Effector memory CD8-positive, alpha-beta T cell (primary cell): Measurements from ENCODE around the gene MAP1LC3B2.

Experiments used
- ATAC-seq: fragments of 150-1000 bp; cut with Tn5 transposase; replicated peaks from 2 replicates; pipeline ENCODE4 v1.10.0; 2021; ENCODE audit warnings: mild to moderate bottlenecking, moderate library complexity
- DNase-seq, 3 experiments: peaks; one replicate each; pipeline ENCODE4 v3.0.0; 2021
- H3K27ac Mint-ChIP-seq, 2 donors: one replicate each; pipeline ENCODE4 v1.8.0; 2022; ENCODE audit warnings: mild to moderate bottlenecking in 2 of 2, mixed read lengths in 2 of 2, moderate library complexity in 2 of 2
- H3K27me3 Mint-ChIP-seq, 2 donors: one replicate each; pipeline ENCODE4 v1.8.0; 2022; ENCODE audit warnings: mixed read lengths in 2 of 2
- H3K36me3 Mint-ChIP-seq: one replicate; pipeline ENCODE4 v1.8.0; 2022; ENCODE audit warnings: mild to moderate bottlenecking, moderate library complexity, mixed read lengths; ENCODE audit not compliant: insufficient read depth
- H3K4me1 Mint-ChIP-seq, 2 donors: one replicate each; pipeline ENCODE4 v1.8.0; 2022; ENCODE audit warnings: low read depth in 2 of 2, mixed read lengths in 2 of 2
- H3K4me3 Mint-ChIP-seq, 2 donors: one replicate each; pipeline ENCODE4 v1.8.0; 2022; ENCODE audit warnings: mild to moderate bottlenecking in 2 of 2, mixed read lengths in 2 of 2, moderate library complexity in 2 of 2
- H3K9me3 Mint-ChIP-seq, 2 donors: one replicate each; pipeline ENCODE4 v1.8.0; 2022; ENCODE audit warnings: mixed read lengths in 2 of 2

The MAP1LC3B2 gene

DNA sequence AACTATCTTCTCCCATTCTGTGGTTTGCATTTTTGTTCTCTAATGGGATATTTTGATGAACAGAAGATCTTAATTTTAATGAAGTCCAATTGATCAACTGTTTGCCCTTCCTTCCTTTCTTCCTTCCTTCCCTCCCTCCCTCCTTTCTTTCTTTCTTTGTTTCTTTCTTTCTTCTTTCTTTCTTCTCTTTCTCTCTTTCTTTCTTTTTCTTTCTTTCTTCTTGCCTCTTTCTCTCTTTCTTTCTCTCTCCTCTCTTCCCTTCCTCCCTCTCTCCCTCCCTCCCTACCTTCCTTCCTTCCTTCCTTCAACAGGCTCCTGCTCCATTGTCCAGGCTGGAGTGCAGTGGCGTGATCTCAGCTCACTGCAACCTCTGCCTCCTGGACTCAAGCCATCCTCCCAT is 18.9 kb downstream of the MAP1LC3B2 start:
- Mint-ChIP-seq H3K27me3 (peaks cover 1 to 17% of the 10 kb centered on the region in 2 donors), H3K9me3 (no peaks in the 10 kb centered on the region), H3K36me3 (no peaks in the 10 kb centered on the region), H3K4me1 (no peaks in the 10 kb centered on the region), H3K27ac (no peak overlapping the region), H3K4me3 (no peak overlapping the region)
- DNase-seq (no peak), ATAC-seq (no peak)

DNA sequence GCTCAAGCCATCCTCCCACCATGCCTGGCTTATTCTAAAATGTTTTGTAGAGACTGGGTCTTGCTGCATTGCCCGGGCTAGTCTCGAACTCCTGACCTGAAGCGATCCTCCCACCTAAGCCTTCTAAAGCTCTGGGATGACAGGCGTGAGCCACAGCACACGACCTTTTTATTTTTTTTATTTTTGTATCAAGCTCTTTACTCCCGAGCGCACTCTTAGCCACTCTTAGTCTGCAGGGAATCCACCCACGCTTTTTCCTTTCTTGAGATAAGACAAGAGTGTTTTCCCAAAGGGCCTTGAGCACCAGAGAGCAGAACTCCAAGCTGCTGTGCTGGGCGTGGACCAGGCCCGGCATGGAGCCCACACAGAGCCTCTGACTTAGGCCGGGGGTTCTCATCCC is 23.4 kb downstream of the MAP1LC3B2 start:
- no peaks in the 10 kb centered on the region for H3K36me3 Mint-ChIP-seq
- H3K4me1 Mint-ChIP-seq = no peaks in the 10 kb centered on the region
- no peak overlapping the region for H3K27ac Mint-ChIP-seq
- DNase-seq (no peak), ATAC-seq (no peak)
- H3K4me3 Mint-ChIP-seq = no peak overlapping the region
- H3K9me3 Mint-ChIP-seq = peaks cover 0 to 2% of the 10 kb centered on the region in 2 donors
- H3K27me3 Mint-ChIP-seq = peaks cover 12 to 32% of the 10 kb centered on the region in 2 donors

DNA sequence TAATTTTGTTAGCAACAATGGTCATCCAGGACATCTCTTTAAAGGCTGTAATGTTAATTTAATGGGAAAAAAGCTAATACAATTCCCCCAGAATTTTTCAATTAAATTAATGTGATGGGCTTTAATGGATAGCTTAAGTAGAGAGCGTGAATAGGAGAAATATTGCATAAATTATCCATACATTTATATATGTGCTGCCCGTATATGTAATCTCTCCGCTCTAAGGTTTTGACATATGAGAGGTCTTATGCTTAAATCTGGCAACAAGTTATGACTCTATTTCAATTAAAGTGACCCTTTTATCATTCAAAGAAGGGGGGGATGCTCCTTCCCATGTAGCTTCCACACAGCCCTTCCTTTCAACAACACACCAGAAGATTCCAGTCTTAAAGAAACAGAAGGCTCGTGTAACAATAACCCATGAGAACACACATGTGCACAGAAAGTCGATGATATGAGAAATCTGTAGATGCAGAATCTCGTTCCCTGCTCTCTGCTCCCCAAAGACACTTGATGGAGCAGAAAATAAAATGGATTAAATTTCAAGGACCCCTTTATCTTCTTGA is 24.0 kb downstream of the MAP1LC3B2 start:
- Mint-ChIP-seq H3K4me3 (no peak overlapping the region), H3K27me3 (peaks cover 14 to 37% of the 10 kb centered on the region in 2 donors), H3K4me1 (no peaks in the 10 kb centered on the region), H3K27ac (no peak overlapping the region), H3K36me3 (no peaks in the 10 kb centered on the region), H3K9me3 (peaks cover 0 to 2% of the 10 kb centered on the region in 2 donors)
- DNase-seq = no peak
- no peak for ATAC-seq

DNA sequence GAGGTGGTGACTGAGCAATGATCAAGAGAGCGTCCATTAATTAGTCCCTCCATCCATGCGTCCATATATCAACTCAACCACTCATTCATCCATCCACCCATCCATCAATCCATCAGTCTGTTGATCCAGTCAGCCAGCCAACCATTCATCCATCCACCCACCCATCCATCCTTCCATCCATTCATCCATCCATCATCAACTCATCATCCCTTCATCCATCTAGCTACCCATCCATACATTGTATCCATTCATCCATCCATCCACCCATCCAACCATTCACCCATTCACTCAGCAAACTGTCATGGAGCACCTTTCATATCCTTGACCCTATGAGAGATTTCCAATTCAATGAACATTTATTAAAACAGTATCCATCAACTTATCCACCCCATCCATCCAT is 28.1 kb downstream of the MAP1LC3B2 start:
- Mint-ChIP-seq H3K27me3 (peaks cover 20 to 23% of the 10 kb centered on the region in 2 donors), H3K4me1 (no peaks in the 10 kb centered on the region), H3K4me3 (no peak overlapping the region), H3K9me3 (peaks cover 0 to 2% of the 10 kb centered on the region in 2 donors), H3K36me3 (peaks cover 2% of the 10 kb centered on the region), H3K27ac (no peak overlapping the region)
- no peak for ATAC-seq
- DNase-seq = no peak

DNA sequence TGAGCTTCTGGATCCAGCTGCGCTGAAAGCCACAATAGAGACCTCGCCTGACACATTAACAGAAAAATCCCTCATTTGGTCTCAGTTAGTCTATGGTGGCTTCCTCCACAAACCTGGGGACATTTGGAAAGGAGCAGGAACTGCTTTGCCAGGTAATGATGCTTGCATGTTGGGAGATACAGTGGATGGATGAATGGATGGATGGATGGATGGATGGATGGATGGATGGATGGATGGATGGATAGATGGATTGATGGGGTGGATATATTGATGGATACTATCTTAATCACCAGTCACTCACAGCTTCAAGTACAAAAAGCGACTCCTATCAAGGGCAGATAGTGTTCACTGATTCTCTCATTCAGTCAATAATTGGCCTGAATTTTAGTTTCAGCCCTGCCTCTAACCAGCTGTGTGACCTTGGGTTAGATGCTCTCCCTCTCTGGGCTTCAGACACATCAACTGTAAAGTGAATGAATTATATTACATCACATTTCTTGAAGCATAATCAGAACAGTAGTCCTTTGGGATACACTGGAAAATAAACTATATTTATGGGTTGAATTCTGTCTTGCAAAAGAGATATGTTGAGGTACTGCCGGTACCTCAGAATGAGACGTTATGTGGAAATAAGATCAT is 29.3 kb downstream of the MAP1LC3B2 start:
- Mint-ChIP-seq H3K4me1 (peaks cover 0 to 4% of the 10 kb centered on the region in 2 donors), H3K27me3 (peaks cover 17 to 20% of the 10 kb centered on the region in 2 donors), H3K36me3 (peaks cover 6% of the 10 kb centered on the region), H3K9me3 (peaks cover 0 to 2% of the 10 kb centered on the region in 2 donors), H3K4me3 (no peak overlapping the region), H3K27ac (no peak overlapping the region)
- ATAC-seq = no peak
- DNase-seq = no peak

DNA sequence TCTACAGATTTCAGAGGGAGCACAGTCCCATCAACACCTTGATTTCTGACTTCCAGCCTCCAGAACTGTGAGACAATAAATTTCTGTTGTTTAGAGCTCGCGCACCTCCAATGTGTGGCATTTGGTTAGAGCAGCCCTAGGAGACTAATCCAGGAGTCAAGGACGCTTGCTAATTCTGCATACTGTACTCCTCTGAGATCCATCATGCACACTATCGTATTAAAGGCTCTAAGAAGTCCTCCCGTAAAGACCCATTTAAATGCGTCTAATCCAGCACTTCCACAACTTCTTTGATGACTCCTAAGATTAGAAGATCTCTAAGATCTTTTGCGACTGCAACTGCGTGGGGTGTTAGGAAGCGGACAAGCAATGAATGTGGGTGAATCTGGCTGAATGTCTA is 30.4 kb downstream of the MAP1LC3B2 start:
- Mint-ChIP-seq H3K4me3 (no peak overlapping the region), H3K36me3 (peaks cover 7% of the 10 kb centered on the region), H3K4me1 (peaks cover 7 to 12% of the 10 kb centered on the region in 2 donors), H3K27ac (no peak overlapping the region), H3K27me3 (peaks cover 17 to 20% of the 10 kb centered on the region in 2 donors), H3K9me3 (peaks cover 0 to under 1% of the 10 kb centered on the region in 2 donors)
- DNase-seq (no peak), ATAC-seq (no peak)

DNA sequence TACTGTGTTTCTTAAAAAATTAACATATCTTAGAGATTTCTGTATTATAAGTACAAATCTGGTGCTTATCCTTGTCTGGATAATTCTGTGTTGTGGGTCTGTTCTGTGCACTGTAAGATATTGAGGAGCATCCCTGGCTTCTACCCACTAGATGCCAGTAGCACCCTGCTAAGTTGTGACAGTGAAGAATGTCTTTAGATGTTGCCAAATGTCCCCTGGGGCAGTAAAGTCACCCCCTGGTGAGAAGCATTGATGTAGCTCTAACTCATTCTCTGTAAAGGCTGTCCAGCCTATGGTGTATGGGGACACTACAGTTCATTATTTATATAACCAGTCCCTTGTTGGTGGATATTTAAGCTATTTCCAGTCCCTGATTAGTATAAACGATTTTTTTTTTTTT is 31.4 kb downstream of the MAP1LC3B2 start:
- H3K4me3 Mint-ChIP-seq = no peak overlapping the region
- peaks cover 9% of the 10 kb centered on the region for H3K36me3 Mint-ChIP-seq
- no peaks in the 10 kb centered on the region for H3K9me3 Mint-ChIP-seq
- no peak for ATAC-seq
- DNase-seq = no peak
- H3K4me1 Mint-ChIP-seq = peaks cover 10 to 15% of the 10 kb centered on the region in 2 donors
- H3K27me3 Mint-ChIP-seq = peaks cover 17 to 20% of the 10 kb centered on the region in 2 donors
- no peak overlapping the region for H3K27ac Mint-ChIP-seq

DNA sequence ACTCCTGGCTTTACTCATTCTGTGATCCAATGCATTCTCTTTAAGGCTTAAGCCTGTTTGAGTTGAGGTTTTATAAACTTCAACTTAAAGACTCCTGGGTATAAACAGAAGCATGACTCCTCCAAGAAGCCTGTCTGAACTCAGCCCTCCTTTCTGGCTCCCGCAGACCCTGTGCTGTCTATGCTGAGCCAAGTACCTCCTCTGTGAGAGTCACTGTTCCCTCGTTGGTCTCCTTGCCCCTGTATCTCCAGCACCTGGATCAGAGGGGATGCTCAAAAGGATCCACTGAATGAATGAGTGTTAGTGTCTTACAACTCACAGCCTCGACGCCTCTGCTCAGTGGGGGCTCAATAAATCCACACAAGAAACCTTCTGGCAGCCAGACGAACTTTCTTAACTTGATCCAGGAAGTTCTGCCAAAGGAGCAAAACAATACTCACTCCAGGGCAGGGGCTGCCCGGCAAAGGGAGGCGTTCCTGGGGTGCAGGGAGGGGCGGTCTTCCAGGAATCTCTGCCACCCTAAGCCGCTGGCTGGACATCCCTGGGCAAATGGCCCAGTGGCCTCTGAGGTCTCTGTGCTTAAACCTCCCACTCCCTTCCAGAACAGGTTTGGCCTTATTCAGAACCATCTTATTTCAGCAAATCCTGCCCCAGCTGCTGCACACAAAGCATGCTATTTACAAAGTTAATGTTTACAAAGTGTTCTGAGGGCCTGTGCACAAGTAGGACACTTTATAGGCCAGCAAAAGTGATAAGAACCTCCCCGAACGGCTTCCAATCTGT is 32.9 kb downstream of the MAP1LC3B2 start:
- no peak overlapping the region for H3K4me3 Mint-ChIP-seq
- no peak overlapping the region for H3K27ac Mint-ChIP-seq
- H3K36me3 Mint-ChIP-seq = peaks cover 9% of the 10 kb centered on the region
- DNase-seq (no peak), ATAC-seq (no peak)
- peaks cover 11 to 16% of the 10 kb centered on the region in 2 donors for H3K27me3 Mint-ChIP-seq
- peaks cover 10 to 15% of the 10 kb centered on the region in 2 donors for H3K4me1 Mint-ChIP-seq
- H3K9me3 Mint-ChIP-seq = no peaks in the 10 kb centered on the region

DNA sequence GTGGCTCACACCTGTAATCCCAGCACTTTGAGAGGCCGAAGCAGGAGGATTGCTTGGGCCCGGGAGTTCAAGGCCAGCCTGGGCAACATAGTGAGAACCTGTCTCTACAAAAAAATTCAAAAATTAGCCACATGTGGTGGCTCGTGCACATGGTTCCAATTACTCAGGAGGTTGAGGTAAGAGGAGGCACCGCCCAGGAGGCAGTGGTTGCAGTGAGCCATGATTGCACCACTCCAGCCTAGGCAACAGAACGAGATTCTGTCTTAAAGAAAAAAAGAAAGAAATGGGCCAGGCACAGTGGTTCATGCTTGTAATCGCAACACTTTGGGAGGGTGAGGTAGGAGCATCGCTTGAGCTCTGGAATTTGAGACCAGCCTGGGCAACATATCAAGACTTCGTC is 33.5 kb downstream of the MAP1LC3B2 start:
- Mint-ChIP-seq H3K36me3 (peaks cover 9% of the 10 kb centered on the region), H3K27me3 (peaks cover 4 to 10% of the 10 kb centered on the region in 2 donors), H3K4me3 (no peak overlapping the region), H3K9me3 (no peaks in the 10 kb centered on the region), H3K27ac (no peak overlapping the region), H3K4me1 (peaks cover 10 to 15% of the 10 kb centered on the region in 2 donors)
- ATAC-seq (no peak), DNase-seq (no peak)

DNA sequence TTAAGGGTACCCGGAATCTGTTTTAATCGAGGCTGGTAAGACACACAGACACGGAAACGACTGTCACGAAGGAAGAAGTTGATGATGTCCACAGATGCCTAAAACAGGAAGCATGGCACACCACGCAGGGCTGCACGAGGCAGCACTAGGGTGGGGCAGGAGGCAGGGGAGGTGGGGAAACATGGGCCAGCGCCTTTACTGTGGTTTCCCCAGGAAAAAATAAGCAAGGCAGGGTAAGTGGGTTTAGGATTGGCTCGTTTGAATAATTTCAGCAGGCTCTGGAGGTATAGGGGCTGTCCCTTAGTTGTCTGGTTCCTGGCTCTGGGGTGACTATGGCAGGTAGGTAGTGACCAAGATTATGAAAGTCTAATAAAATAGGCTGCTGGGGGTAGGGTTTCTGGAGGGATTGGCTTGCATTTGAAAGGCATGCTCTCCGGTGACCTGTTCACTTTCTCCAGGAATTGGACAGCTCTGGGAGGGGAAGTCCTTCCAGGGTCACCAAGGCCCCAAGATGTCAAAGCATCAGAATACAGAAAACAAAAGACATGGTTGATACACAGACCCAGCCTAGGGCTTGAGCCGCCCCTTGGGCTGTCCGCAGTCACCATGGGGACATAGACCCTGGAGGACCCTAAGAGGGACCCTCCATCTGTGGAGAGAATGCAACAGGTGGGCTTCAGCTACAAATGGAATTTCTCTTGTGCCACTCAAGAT is 35.3 kb downstream of the MAP1LC3B2 start:
- Mint-ChIP-seq H3K4me3 (peak overlapping the region; percentile 10 to 11), H3K4me1 (peaks cover 10 to 15% of the 10 kb centered on the region in 2 donors), H3K27me3 (no peaks in the 10 kb centered on the region), H3K27ac (peak overlapping the region in 1 of 2 donors; percentile 30), H3K9me3 (no peaks in the 10 kb centered on the region), H3K36me3 (peaks cover 9% of the 10 kb centered on the region)
- DNase-seq (peak in 1 of 3 experiments; percentile 2), ATAC-seq (peak; percentile 63)

DNA sequence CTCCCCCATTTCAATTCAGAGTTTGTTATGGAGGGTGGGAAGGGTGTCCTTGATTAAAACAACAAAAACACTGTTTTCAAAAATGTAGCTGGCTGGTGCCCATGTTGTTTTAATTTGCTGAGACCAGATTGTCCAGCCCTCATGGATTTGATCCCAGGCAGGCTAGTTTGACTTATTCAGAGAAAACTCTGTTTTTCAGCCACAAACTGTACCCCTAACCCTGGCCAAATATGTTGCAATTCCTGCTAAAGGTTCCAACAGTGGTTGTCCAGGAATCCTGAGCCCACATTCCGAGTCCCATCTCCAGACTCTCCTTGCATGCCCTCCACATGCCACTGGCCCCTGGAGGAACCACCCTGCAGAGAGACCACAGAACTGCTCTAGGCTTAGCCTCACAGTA is 36.0 kb downstream of the MAP1LC3B2 start:
- Mint-ChIP-seq H3K27ac (no peak overlapping the region), H3K9me3 (no peaks in the 10 kb centered on the region), H3K4me1 (peaks cover 10 to 15% of the 10 kb centered on the region in 2 donors), H3K4me3 (no peak overlapping the region), H3K27me3 (no peaks in the 10 kb centered on the region), H3K36me3 (peaks cover 9% of the 10 kb centered on the region)
- ATAC-seq (no peak), DNase-seq (no peak)

DNA sequence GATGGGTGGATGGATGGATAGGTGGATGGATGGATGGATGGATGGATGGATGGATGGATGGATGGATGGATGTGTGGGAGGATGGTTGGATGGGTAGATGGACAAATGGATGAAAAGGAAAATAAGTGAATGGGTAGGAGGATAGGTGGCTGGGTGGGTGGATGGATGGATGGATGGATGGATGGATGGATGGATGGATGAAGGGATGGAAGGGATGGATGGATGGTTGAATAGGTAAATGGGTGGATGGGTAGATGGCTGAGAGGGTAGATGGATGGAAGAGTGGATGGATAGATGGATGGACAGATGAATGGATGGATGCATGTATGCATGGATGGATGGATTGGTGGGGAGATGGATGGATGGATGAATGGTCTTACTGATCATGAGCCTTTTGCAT is 36.5 kb downstream of the MAP1LC3B2 start:
- no peaks in the 10 kb centered on the region for H3K9me3 Mint-ChIP-seq
- no peak overlapping the region for H3K27ac Mint-ChIP-seq
- DNase-seq (no peak), ATAC-seq (no peak)
- H3K27me3 Mint-ChIP-seq = no peaks in the 10 kb centered on the region
- H3K36me3 Mint-ChIP-seq = peaks cover 9% of the 10 kb centered on the region
- H3K4me3 Mint-ChIP-seq = no peak overlapping the region
- H3K4me1 Mint-ChIP-seq = peaks cover 10 to 15% of the 10 kb centered on the region in 2 donors

DNA sequence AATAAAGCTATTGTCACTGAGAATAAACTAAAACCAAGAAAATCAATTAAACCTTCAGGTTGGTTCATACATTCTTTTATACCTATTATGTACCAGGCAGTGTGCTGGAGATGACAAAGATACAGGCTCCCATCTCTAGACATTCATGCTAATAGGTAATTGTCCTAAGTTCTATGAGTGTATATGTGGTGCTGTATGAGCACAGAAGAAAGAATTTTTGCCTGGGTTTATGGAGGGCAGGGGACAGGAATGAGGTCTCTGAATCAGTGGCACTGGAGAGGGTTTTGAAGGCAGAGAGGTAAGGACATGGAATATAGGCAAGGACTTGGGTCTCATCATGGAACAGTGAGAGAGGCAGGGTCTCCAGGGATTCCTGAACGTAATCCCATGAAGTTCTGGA is 38.7 kb downstream of the MAP1LC3B2 start:
- peaks cover 10 to 11% of the 10 kb centered on the region in 2 donors for H3K4me1 Mint-ChIP-seq
- no peak for ATAC-seq
- H3K27me3 Mint-ChIP-seq = no peaks in the 10 kb centered on the region
- no peak overlapping the region for H3K27ac Mint-ChIP-seq
- no peak for DNase-seq
- no peak overlapping the region for H3K4me3 Mint-ChIP-seq
- peaks cover 4% of the 10 kb centered on the region for H3K36me3 Mint-ChIP-seq
- H3K9me3 Mint-ChIP-seq = no peaks in the 10 kb centered on the region
